HG02763 (cell line): Measurements from ENCODE around the gene VPS45.

Source experiments
- ATAC-seq: cut with Tn5 transposase; IDR thresholded peaks from one replicate; pipeline ENCODE4 v1.9.1; 2021; ENCODE audit warnings: mild to moderate bottlenecking, moderate library complexity; ENCODE audit not compliant: unreplicated experiment

Gene VPS45

DNA sequence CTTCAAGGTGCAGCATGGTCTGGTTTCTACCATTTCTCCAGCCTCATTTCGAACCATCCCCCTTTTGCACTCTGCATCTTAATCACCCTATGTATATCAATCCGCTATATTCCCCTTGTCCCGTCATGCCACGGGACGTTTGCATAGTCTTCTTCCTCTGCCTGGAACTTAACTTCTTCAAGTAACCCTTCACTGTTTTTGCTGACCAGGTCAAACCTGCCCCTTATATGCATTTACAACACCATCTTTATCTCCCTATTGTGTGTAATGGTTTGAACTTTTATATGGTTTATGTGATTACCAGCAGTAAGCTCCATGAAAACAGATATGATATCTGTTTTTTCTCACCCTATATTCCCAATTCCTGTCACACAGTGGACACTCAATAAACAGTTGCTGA is 2.3 kb downstream of the VPS45 start:
- ATAC-seq, result no peak

GRCh38 chr1:150072959-150073358 is 5.4 kb downstream of the VPS45 start:
- no peak for ATAC-seq

- ATAC-seq, result no peak
Observed at GRCh38 chr1:150073516-150073915, 5.9 kb downstream of the VPS45 start.

- ATAC-seq, result no peak
Observed at GRCh38 chr1:150076066-150076465, 8.5 kb downstream of the VPS45 start.

GRCh38 chr1:150076985-150077384 is 9.4 kb downstream of the VPS45 start:
- no peak for ATAC-seq

DNA sequence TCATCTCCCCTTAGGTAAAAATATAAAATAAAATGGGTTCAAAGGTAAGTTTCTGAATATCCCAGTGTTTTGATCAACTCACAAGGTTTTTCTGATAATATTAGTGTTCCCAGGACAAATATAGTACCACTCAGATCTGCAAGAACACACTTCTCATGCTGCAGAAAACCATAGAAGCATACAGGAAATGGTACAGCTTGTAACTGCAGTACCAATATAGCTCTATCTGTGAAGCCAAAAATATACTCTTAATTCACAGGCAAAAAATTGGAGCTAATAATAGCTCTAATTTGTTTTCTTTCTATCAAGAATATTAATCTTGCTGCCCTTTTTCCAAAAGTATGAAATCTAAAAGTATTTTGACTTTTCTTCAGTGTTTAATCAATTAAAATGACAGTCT is 13.2 kb downstream of the VPS45 start:
- ATAC-seq, result no peak

DNA sequence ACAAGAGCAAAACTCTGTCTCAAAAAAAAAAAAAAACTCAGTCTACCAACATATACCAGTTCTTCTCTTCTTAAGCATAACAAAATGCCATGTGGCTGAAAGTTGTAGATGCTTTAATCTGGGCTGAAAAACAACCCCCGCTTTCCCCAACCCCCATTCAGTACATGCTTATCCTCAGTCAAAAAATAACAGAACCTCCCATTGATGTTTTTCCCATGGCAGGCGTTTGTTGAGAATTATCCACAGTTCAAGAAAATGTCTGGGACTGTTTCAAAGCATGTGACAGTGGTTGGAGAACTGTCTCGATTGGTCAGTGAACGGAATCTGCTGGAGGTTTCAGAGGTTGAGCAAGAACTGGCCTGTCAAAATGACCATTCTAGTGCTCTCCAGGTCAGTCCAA is 14.9 kb downstream of the VPS45 start:
- ATAC-seq, result no peak

GRCh38 chr1:150083907-150084306 is 16.3 kb downstream of the VPS45 start:
- ATAC-seq, result no peak

DNA sequence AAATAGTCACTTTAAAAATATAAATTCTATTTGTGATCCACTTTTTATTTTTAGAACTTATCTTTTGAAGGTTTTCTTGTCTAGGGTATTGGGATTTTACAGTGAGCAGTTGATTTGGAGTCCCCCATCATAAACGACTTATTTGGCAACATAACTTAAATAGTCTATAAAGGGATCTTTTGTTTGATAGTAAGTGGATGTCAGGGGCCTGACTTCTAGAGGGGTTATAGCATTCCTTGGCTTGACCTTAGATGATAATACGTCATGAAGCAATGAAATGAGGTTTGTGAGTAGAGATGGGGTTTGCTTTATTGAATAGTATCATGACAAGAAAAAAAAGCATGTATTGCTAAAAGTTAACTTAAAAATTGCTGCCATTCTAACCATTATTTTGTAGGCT is 17.8 kb downstream of the VPS45 start:
- no peak for ATAC-seq

GRCh38 chr1:150087415-150087814 is 19.8 kb downstream of the VPS45 start:
- ATAC-seq, result no peak

DNA sequence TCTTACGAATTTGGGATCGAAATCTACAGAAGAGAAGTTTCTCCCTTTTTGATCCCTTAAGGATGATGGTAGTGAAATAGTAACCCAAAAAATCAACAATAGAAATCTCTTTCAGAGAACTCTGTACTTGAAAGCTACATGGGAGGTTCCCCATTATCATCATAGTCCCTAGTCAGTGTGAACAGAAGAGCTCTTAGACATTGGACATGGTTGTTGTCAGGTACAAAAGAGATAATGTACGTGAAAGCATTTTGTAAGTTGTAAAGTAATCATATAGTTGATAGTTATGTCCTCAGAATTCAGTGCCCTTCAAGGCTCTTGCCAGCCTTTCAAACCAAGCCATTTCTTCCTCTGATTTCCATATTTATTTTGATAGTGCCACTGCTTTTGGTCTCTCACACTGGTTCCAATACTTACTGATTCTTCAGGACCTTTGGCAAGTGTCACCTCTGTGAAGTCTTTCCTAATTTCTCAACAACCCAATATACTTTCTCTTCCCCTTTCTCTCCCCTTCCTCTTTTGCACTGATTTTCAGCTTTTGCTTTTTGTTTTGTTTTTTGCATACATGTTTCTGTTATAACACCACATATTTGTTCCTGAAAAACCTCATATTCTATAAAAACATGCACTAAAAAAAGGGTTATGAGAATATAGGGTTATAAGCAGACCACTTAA is 22.4 kb downstream of the VPS45 start:
- no peak for ATAC-seq

- no peak for ATAC-seq
Observed at GRCh38 chr1:150092180-150092791, 24.7 kb downstream of the VPS45 start.

- no peak for ATAC-seq
Observed at GRCh38 chr1:150093805-150094204, 26.2 kb downstream of the VPS45 start.

GRCh38 chr1:150094734-150095265 is 27.2 kb downstream of the VPS45 start:
- ATAC-seq, result no peak

DNA sequence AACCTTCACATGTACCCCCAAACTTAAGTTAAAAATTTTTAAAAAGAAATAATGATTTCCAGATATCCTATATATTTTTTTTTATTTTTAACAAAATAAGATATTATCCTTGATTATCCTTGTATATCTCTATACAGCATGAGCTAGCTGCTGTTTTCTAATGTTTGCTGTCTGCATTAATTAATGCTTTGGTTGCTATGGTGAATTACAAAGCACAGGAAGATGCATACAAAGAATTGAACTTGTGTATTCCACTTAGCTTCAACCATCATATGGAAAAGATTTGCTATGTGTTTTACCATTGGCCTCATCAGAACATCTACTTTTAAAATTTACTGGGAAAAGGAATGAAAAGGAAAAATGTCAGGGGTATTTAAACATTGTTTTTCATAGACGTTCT is 35.4 kb downstream of the VPS45 start:
- ATAC-seq, result no peak

GRCh38 chr1:150106341-150106740 is 38.8 kb downstream of the VPS45 start:
- no peak for ATAC-seq

DNA sequence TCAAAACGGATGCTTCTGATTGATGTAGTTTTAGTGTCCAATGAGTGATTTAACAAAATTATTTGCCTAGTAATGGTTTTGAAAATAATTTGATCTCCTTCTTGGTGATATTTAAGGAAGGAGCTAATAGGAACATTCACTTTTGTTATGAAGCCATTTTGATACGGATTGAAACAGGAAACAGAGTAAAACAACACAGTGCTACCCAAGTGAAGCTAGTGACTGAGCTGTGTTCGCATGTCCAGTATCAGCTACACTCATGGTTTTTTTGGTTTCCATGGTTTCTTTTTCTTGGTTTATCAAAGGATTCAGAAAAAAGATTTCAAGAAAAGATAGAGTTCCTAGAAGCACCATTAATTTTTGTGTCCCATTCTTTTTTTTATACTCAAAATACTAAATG is 42.0 kb downstream of the VPS45 start:
- no peak for ATAC-seq

GRCh38 chr1:150110116-150110515 is 42.5 kb downstream of the VPS45 start:
- ATAC-seq, result no peak

DNA sequence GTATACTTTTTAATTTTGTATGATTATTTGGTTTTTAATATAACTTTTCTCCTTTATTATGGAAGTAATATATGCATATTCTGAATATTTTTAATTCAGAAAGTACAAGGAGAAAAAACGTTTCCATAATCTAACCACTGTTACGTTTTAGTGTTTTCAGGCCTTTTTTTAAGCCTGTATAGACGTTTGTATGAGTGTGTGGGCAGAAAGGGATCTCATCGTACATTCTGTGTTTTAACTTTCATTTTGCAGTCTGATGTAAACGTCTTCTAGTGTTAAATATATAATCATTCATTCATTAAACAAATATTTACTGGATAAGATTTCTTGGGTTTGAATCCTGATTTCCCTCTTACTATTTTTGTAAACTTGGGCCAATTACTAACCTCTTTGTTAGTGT is 44.1 kb downstream of the VPS45 start:
- no peak for ATAC-seq

- no peak for ATAC-seq
Observed at GRCh38 chr1:150115121-150115520, 47.5 kb downstream of the VPS45 start.

DNA sequence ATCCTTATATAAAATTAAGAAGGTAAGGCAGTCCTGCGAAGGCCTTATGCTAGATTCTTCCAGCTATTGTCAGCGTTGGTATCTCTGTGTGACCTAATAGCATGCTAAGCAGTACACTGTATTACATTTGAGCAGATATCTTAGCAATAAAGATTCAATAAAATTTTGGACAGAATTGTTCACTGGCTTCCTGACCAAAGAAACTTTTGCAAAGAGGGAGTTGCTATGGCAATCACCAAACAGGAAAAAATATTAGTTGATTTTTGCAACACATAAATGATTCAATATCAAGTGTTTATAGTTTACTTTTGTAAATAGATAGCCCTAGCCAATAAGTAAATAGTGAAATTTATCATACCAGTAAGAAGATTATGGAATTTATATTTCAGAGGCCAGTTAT is 51.1 kb downstream of the VPS45 start:
- no peak for ATAC-seq

- no peak for ATAC-seq
Observed at GRCh38 chr1:150121236-150121862, 53.8 kb downstream of the VPS45 start.
